Vagina (tissue), 2 donors: ENCODE results near the gene AURKAIP1. TPM values are rescaled to one million over a fixed set of nuclear protein-coding genes. Genes with fewer than 3 reads are reported as not detected.

Experiments
- DNase-seq, 2 donors: peaks; one replicate each; pipeline ENCODE4 v3.0.0-alpha.2; 2017; ENCODE audit errors: extremely low spot score in 2 of 2
- H3K27ac ChIP-seq: fragments of 200-600 bp; sonication (generic); one replicate; pipeline ENCODE4 v1.5.1; 2019
- H3K27me3 ChIP-seq: fragments of 200-600 bp; sonication (generic); one replicate; pipeline ENCODE4 v1.5.1; 2019
- H3K36me3 ChIP-seq, 2 donors: fragments of 200-600 bp; sonication (generic); one replicate each; pipeline ENCODE4 v1.5.1; 2017 to 2019
- H3K4me1 ChIP-seq: fragments of 200-600 bp; sonication (generic); one replicate; pipeline ENCODE4 v1.5.1; 2019
- H3K4me3 ChIP-seq, 2 donors: fragments of 200-600 bp; sonication (generic); 1 replicate in 1 of 2; 2 replicates in 1 of 2; pipeline ENCODE4 v1.5.1; 2016 to 2019
- H3K9me3 ChIP-seq: fragments of 200-600 bp; sonication (generic); one replicate; pipeline ENCODE4 v1.5.1; 2019
- POLR2A ChIP-seq, 2 donors: fragments of 450-650 bp; IDR thresholded peaks; one replicate each; pipeline ENCODE4 v1.6.1; 2017; ENCODE audit warnings: antibody characterized with exemption in 2 of 2, mild to moderate bottlenecking in 2 of 2, moderate library complexity in 2 of 2
- POLR2AphosphoS5 ChIP-seq, 2 donors: sonication (generic); formaldehyde crosslinking; IDR thresholded peaks; one replicate each; pipeline ENCODE4 v1.9.0; 2017; ENCODE audit warnings: antibody characterized with exemption in 2 of 2, mild to moderate bottlenecking in 2 of 2, low read depth in 1 of 2; ENCODE audit not compliant: insufficient read depth in 1 of 2
- intact Hi-C: fragments of 100-400 bp; cut with DNase I; formaldehyde crosslinking; loops from one replicate; pipeline ENCODE4 v1.15.1; 2023
- total RNA-seq: library from RNA; depleted of rRNA; stranded (reverse); fragments of >200 nt; gene quantifications from one replicate; pipeline ENCODE4 v1.2.3, GENCODE V29; 2016
- TF ChIP-seq, protein P1 (sequence below), 3 experiments: fragments of 450-650 bp in 2 of 3; fragments of 200-600 bp in 1 of 3; sonication (generic) in 1 of 3; IDR thresholded peaks; one replicate each; pipeline ENCODE4 v1.5.1; 2017 to 2019; ENCODE audit warnings: antibody characterized with exemption in 3 of 3, mild to moderate bottlenecking in 2 of 3, moderate library complexity in 2 of 3

AURKAIP1 gene
- total RNA-seq, 1 donor from 2014 or later: 94.5 TPM

DNA sequence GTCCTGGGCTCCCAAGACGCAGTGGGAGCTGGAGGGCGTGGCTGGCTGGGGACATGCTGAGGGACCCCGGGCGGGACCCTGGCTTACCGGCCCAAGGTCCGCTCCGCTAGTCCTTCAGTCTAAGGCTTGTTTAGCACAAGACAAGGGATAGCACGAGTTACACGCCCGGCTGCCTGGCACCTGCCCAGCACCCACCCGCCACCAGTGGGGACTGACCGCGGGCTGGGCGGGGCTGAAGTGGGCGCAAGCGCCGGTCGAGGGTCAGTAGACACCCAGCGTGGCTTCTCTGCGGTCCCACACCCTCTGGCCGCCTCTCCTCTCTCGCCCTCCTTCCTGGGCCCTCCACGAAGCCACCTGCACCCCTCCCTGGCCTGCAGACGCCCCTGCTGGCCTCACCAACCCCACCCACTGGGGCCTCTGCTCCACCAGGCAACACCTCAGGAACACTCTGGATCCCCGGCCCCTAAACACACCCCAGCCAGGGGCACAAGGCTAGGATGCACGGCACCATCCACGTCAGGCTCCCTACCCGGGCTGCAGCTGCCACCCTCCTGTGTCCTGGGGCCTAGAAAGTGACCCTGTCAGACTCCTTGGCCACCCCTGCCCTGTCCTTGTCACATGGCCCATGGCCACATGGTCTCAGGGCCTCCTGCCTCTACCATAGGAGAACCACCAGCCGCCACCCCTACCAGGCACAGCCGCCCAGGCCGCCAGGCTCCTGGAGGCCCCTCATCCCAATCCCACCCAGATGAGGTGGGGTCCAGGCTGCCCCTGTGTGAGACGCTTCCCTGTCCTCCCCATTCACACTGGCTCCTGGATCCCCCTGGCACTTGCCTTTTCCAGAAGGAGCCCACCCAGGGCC, 37.8 kb downstream of the AURKAIP1 start:
- no peaks in the 10 kb centered on the region for H3K9me3 ChIP-seq
- peaks cover 19% of the 10 kb centered on the region for H3K4me1 ChIP-seq
- peaks cover 0 to 33% of the 10 kb centered on the region in 2 donors for H3K36me3 ChIP-seq
- intact Hi-C loops: no loop called here
- no peaks in the 10 kb centered on the region for H3K27me3 ChIP-seq
- DNase-seq: no peak
- no peak overlapping the region for H3K4me3 ChIP-seq
- no peak overlapping the region for H3K27ac ChIP-seq
- TF ChIP-seq POLR2A (IDR thresholded peaks at IDR 0.05): no peak
- TF ChIP-seq POLR2AphosphoS5 (IDR thresholded peaks at IDR 0.05; ENCODE audit: insufficient read depth in 1 of 2, low read depth in 1 of 2): no peak
- TF ChIP-seq, protein P1, sequence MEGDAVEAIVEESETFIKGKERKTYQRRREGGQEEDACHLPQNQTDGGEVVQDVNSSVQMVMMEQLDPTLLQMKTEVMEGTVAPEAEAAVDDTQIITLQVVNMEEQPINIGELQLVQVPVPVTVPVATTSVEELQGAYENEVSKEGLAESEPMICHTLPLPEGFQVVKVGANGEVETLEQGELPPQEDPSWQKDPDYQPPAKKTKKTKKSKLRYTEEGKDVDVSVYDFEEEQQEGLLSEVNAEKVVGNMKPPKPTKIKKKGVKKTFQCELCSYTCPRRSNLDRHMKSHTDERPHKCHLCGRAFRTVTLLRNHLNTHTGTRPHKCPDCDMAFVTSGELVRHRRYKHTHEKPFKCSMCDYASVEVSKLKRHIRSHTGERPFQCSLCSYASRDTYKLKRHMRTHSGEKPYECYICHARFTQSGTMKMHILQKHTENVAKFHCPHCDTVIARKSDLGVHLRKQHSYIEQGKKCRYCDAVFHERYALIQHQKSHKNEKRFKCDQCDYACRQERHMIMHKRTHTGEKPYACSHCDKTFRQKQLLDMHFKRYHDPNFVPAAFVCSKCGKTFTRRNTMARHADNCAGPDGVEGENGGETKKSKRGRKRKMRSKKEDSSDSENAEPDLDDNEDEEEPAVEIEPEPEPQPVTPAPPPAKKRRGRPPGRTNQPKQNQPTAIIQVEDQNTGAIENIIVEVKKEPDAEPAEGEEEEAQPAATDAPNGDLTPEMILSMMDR (IDR thresholded peaks at IDR 0.05): no peak

DNA sequence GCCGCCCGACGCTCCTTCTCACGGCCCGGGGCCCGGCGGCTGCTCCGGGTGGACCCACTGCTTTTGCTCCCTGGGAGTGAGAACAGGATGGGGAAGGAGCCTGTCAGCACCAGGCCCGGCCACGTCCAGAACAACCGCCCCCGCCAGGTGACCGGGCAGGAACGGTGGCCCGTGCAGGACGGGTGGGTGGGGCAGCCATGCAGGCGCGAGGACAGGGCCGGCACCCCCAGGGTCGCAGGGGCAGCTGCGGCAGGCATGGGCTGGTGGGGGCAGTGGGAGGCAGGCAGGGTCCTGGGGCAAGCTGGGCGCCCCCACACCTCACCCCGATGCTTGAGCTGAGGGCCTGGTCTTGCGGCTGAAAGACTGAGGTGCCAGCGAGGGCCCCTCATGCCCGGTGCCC, 38.6 kb downstream of the AURKAIP1 start:
- Histone ChIP-seq H3K27me3 (no peaks in the 10 kb centered on the region), H3K36me3 (peaks cover 0 to 33% of the 10 kb centered on the region in 2 donors), H3K4me1 (peaks cover 20% of the 10 kb centered on the region), H3K9me3 (no peaks in the 10 kb centered on the region), H3K27ac (no peak overlapping the region), H3K4me3 (no peak overlapping the region)
- intact Hi-C loops: no loop called here
- TF ChIP-seq, protein P1 (IDR thresholded peaks at IDR 0.05): no peak
- TF ChIP-seq POLR2AphosphoS5 (IDR thresholded peaks at IDR 0.05; ENCODE audit: insufficient read depth in 1 of 2, low read depth in 1 of 2): no peak
- TF ChIP-seq POLR2A (IDR thresholded peaks at IDR 0.05): no peak
- DNase-seq: no peak

DNA sequence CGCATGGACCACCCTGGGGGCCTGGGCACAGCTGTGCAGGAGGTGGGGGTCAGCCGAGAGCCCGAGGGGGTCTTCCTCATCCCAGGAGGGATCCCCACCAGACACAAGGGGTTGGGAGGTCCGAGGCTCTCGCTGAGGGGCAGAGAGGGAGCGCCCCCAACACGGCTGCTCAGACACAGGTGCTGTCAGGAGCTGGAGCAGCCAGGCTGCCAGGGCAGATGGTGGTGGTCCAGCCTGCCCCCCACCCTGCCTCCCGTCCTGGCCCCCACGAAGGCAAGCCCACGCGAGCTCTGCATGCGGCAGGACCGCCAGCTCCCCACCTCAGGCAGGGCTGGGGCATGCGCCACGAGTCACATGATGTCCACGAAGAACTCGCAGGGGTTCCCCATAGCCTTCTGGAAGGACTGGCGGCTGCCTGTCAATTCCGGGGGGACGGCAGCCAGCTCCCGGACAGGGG, 39.2 kb downstream of the AURKAIP1 start:
- no peaks in the 10 kb centered on the region for H3K27me3 ChIP-seq
- H3K4me1 ChIP-seq: peaks cover 26% of the 10 kb centered on the region
- H3K36me3 ChIP-seq: peaks cover 0 to 33% of the 10 kb centered on the region in 2 donors
- no peak overlapping the region for H3K27ac ChIP-seq
- DNase-seq: no peak
- intact Hi-C loops: no loop called here
- no peaks in the 10 kb centered on the region for H3K9me3 ChIP-seq
- H3K4me3 ChIP-seq: no peak overlapping the region
- TF ChIP-seq POLR2AphosphoS5 (IDR thresholded peaks at IDR 0.05; ENCODE audit: insufficient read depth in 1 of 2, low read depth in 1 of 2) (no peak), POLR2A (IDR thresholded peaks at IDR 0.05) (no peak)
- TF ChIP-seq, protein P1 (IDR thresholded peaks at IDR 0.05): no peak

DNA sequence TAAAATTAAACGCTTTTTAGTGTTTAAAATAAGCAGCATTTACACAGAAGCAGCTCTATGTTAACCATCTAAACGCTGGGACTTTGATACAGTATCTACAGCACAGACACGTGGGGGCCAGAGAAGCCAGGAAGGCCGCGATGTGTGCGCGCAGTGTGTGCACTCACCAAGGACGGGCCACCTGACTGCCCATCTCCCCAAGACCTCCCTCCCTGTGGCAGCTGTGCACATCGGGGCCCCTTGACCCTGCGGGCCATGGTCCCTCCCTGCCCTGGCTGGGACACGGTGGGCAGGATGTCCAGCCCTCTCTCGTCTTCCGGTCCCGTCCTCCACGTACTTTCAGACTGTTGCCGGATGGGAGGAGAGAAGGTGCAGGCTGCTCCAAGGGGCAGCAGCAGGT, 39.7 kb downstream of the AURKAIP1 start:
- no peak for DNase-seq
- peaks cover 32% of the 10 kb centered on the region for H3K4me1 ChIP-seq
- intact Hi-C loops: no loop called here
- TF ChIP-seq POLR2A (IDR thresholded peaks at IDR 0.05) (no peak), POLR2AphosphoS5 (IDR thresholded peaks at IDR 0.05; ENCODE audit: insufficient read depth in 1 of 2, low read depth in 1 of 2) (no peak)
- TF ChIP-seq, protein P1 (IDR thresholded peaks at IDR 0.05): no peak
- no peak overlapping the region for H3K4me3 ChIP-seq
- H3K36me3 ChIP-seq: peaks cover 0 to 30% of the 10 kb centered on the region in 2 donors
- no peak overlapping the region for H3K27ac ChIP-seq
- no peaks in the 10 kb centered on the region for H3K27me3 ChIP-seq
- H3K9me3 ChIP-seq: no peaks in the 10 kb centered on the region

DNA sequence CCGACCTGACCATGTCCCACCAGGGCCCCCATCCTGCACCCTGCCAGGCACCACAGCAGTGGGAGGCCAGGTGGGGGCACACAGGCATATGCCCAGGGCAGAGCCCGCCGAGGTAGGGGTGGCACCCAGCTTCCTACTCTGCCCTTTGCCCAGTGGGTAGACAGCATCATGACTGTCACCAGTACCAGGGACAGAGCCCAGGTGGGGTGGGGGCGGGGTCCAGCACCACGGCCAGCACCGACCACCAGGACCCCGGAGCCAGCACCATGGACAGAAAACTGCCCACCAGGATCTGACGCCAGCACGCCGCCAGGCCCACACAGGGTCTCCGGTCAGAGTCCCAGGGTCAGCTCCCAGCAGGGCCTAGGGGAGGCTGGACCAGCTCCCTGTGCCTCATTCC, 40.2 kb downstream of the AURKAIP1 start:
- Histone ChIP-seq H3K4me3 (no peak overlapping the region), H3K9me3 (no peaks in the 10 kb centered on the region), H3K27ac (no peak overlapping the region), H3K36me3 (peaks cover 0 to 26% of the 10 kb centered on the region in 2 donors), H3K4me1 (peaks cover 36% of the 10 kb centered on the region), H3K27me3 (no peaks in the 10 kb centered on the region)
- TF ChIP-seq, protein P1 (IDR thresholded peaks at IDR 0.05): no peak
- no peak for TF ChIP-seq POLR2AphosphoS5 (IDR thresholded peaks at IDR 0.05; ENCODE audit: insufficient read depth in 1 of 2, low read depth in 1 of 2)
- TF ChIP-seq POLR2A (IDR thresholded peaks at IDR 0.05): no peak
- intact Hi-C loops: no loop called here
- no peak for DNase-seq
